ENCODE results near the gene ACY1. TPM values are rescaled to one million over a fixed set of nuclear protein-coding genes. Genes with fewer than 3 reads are reported as not detected.

ACY1 gene
- total RNA-seq, 4 donors from 2014 or later: 165 to 426 (median 250) TPM

DNA sequence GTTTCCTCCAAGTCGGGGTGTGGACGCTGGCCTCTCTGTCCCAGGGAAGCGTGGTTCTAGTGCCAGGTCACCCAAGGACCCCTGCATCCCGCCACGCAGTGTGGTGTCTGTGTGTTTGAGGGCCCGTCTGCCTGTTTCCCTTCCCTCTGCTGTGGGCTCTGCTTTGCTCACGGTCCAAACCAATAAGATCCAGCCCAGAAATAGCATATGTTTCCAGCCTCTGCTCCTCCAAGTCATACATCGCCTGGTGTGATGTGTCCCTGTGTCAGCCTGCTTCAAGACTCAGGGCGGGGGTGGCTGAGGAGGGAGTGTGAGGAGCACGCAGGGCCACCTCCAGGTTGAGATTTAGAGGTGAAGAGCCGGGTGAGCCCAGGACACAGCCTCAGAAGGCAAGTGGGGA, 34.3 kb downstream of the ACY1 start:
- Histone ChIP-seq H3K4me3 (no peak overlapping the region), H3K36me3 (no peaks in the 10 kb centered on the region), H3K9me3 (no peaks in the 10 kb centered on the region), H3K27ac (no peak overlapping the region), H3K4me1 (no peaks in the 10 kb centered on the region), H3K27me3 (no peaks in the 10 kb centered on the region)
- in situ Hi-C loops (cut with MboI; ENCODE audit: low pct_ligation_motif_present in 1 of 4, low pct_unique_long_range_greater_than_20kb in 1 of 4, low sequenced_read_pairs in 3 of 4) (loop anchor here in 2 of 4 donors (25.0 kb wide), 1 partner anchor 320 kb away; no protein-coding TSS in a partner anchor), intact Hi-C loops (cut with DNase I; ENCODE audit: low total_unique reads) (no loop called here)
- no peak for DNase-seq
- TF ChIP-seq EP300 (IDR thresholded peaks at IDR 0.05; ENCODE audit: low read depth): no peak
- TF ChIP-seq, protein P1, sequence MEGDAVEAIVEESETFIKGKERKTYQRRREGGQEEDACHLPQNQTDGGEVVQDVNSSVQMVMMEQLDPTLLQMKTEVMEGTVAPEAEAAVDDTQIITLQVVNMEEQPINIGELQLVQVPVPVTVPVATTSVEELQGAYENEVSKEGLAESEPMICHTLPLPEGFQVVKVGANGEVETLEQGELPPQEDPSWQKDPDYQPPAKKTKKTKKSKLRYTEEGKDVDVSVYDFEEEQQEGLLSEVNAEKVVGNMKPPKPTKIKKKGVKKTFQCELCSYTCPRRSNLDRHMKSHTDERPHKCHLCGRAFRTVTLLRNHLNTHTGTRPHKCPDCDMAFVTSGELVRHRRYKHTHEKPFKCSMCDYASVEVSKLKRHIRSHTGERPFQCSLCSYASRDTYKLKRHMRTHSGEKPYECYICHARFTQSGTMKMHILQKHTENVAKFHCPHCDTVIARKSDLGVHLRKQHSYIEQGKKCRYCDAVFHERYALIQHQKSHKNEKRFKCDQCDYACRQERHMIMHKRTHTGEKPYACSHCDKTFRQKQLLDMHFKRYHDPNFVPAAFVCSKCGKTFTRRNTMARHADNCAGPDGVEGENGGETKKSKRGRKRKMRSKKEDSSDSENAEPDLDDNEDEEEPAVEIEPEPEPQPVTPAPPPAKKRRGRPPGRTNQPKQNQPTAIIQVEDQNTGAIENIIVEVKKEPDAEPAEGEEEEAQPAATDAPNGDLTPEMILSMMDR (IDR thresholded peaks at IDR 0.05): no peak
- TF ChIP-seq POLR2A (IDR thresholded peaks at IDR 0.05): no peak
- no peak for TF ChIP-seq POLR2AphosphoS5 (IDR thresholded peaks at IDR 0.05)
- 81% methylated on average over 11 of the region's 11 CpGs; no CpG with 5 or more reads in 1 of the 2 donors for WGBS, 2 donors (ENCODE audit: low coverage in 1 of 2)

DNA sequence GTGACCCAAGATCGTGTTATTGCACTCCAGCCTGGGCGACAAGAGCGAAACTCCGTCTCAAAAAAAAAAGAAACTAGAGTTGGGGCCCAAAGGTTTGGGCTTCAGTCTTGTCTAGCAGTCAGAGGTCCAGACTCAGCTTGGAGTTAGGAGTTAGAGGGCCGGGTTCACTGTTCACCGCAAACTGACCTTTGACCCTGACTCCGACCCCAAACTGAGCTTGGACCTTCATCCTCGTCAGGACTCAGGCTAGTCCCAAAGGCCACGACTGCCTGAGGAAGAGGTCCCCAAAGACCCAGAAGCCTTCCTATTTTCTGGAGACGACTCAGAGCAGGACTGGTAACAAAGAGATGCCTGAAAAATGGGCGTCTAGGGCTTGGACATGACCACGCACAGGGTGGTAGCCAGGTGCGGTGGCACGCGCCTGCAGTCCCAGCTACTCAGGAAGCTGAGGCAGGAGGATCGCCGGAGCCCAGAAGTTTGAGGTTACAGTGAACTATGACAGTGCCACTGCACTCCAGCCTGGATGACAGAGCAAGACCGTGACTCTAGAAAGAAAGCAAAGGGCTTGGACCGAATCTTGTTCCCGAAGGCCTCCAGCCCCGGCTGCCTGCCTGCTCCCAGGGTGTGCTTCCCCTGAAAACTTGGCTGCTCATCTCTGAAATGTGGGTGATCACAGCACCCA, 35.1 kb downstream of the ACY1 start:
- peak overlapping the region in 1 of 4 donors; percentile 37 for H3K27ac ChIP-seq
- H3K9me3 ChIP-seq: no peaks in the 10 kb centered on the region
- no peak overlapping the region for H3K4me3 ChIP-seq
- 91 to 100% methylated on average over 9 to 21 of the region's 21 CpGs for WGBS, 2 donors (ENCODE audit: low coverage in 1 of 2)
- H3K27me3 ChIP-seq: no peaks in the 10 kb centered on the region
- no peaks in the 10 kb centered on the region for H3K36me3 ChIP-seq
- DNase-seq: no peak
- intact Hi-C loops (cut with DNase I; ENCODE audit: low total_unique reads) (no loop called here), in situ Hi-C loops (cut with MboI; ENCODE audit: low pct_ligation_motif_present in 1 of 4, low pct_unique_long_range_greater_than_20kb in 1 of 4, low sequenced_read_pairs in 3 of 4) (loop anchor here in 2 of 4 donors (25.0 kb wide), 1 partner anchor 319 kb away; no protein-coding TSS in a partner anchor)
- no peaks in the 10 kb centered on the region for H3K4me1 ChIP-seq
- no peak for TF ChIP-seq POLR2A (IDR thresholded peaks at IDR 0.05)
- TF ChIP-seq POLR2AphosphoS5 (IDR thresholded peaks at IDR 0.05): no peak
- TF ChIP-seq, protein P1 (IDR thresholded peaks at IDR 0.05): no peak
- TF ChIP-seq EP300 (IDR thresholded peaks at IDR 0.05; ENCODE audit: low read depth): no peak

DNA sequence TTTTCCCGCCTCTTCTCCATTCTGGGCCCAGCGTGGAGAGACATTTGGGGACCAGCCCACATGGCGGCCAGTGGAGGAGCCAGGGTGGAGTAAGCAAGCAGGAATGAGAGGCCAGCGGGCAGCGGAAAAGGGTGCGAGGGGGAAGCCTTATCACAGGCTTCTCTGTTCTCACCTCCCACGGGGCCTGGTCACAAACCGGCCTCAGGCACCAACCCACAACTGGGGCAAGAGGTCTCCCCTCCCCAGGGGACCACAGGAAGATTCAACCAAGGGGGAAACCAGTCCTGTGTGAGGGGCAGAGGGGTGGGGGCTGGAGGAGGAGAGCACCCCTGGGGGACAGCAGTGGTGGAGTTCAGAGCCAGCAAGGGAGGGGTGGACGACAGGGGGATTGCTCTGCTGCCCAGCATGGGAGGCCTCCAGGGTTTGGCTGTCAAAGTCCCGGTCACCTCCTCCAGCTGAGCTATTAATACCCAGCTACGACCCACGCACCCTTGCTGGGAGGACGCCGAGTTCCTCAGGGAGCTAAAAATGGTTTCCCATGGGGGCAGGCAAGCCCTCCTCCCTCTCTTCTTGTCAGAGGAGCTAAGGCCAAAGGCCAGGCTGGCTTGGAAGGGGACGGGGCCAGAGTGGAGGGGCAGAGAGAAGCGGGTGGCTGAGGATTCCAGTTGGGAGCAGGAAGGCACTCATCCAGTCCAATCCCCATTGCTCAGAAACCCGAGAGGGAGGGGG, 36.2 kb downstream of the ACY1 start:
- Histone ChIP-seq H3K27me3 (no peaks in the 10 kb centered on the region), H3K27ac (peak overlapping the region in 3 of 4 donors; percentile 6 to 37 (median 12)), H3K9me3 (no peaks in the 10 kb centered on the region), H3K4me1 (no peaks in the 10 kb centered on the region), H3K4me3 (no peak overlapping the region), H3K36me3 (no peaks in the 10 kb centered on the region)
- in situ Hi-C loops (cut with MboI; ENCODE audit: low pct_ligation_motif_present in 1 of 4, low pct_unique_long_range_greater_than_20kb in 1 of 4, low sequenced_read_pairs in 3 of 4): loop anchor here in 2 of 4 donors (25.0 kb wide), 1 partner anchor 318 kb away; no protein-coding TSS in a partner anchor
- no peak for DNase-seq
- no peak for TF ChIP-seq POLR2AphosphoS5 (IDR thresholded peaks at IDR 0.05)
- TF ChIP-seq EP300 (IDR thresholded peaks at IDR 0.05; ENCODE audit: low read depth): peak; percentile 3
- TF ChIP-seq, protein P1 (IDR thresholded peaks at IDR 0.05): no peak
- TF ChIP-seq POLR2A (IDR thresholded peaks at IDR 0.05): no peak
- intact Hi-C loops (cut with DNase I; ENCODE audit: low total_unique reads): no loop called here
- 84 to 88% methylated on average over 5 to 17 of the region's 17 CpGs for WGBS, 2 donors (ENCODE audit: low coverage in 1 of 2)

DNA sequence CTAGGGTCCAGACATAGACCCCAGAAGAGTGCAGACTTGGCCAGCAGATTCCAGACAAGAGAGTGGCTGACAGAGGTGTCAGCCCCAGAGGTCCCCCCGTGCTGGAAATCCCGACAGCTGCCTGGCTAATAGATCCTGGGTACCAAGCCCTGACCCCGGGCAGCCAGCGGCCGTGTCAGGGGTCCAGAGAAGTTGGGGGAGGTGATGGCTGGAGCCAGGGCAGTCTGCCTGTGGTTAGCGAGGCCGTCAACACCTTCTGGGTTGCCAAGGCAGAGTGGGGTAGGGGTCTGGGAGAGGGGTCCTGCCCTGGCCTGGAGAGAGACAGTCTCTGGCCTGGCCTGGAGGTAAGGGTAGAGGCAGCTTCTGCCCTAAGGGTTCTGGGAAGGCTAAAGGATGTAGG, 37.5 kb downstream of the ACY1 start:
- TF ChIP-seq, protein P1 (IDR thresholded peaks at IDR 0.05): no peak
- no peak for TF ChIP-seq POLR2A (IDR thresholded peaks at IDR 0.05)
- Histone ChIP-seq H3K27me3 (no peaks in the 10 kb centered on the region), H3K36me3 (no peaks in the 10 kb centered on the region), H3K27ac (peak overlapping the region in 1 of 4 donors; percentile 30), H3K9me3 (no peaks in the 10 kb centered on the region), H3K4me3 (no peak overlapping the region), H3K4me1 (no peaks in the 10 kb centered on the region)
- intact Hi-C loops (cut with DNase I; ENCODE audit: low total_unique reads): no loop called here
- 99% methylated on average over 7 of the region's 7 CpGs; no CpG with 5 or more reads in 1 of the 2 donors for WGBS, 2 donors (ENCODE audit: low coverage in 1 of 2)
- no peak for DNase-seq
- in situ Hi-C loops (cut with MboI; ENCODE audit: low pct_ligation_motif_present in 1 of 4, low pct_unique_long_range_greater_than_20kb in 1 of 4, low sequenced_read_pairs in 3 of 4): loop anchor here in 2 of 4 donors (25.0 kb wide), 1 partner anchor 317 kb away; no protein-coding TSS in a partner anchor
